Superior temporal gyrus (tissue), 1 donor: Measurements from ENCODE around the gene MESP1.

Experiments
- DNase-seq: peaks from one replicate; pipeline ENCODE4 v3.0.0-alpha.2; 2016; ENCODE audit errors: extremely low spot score

The MESP1 gene

DNA sequence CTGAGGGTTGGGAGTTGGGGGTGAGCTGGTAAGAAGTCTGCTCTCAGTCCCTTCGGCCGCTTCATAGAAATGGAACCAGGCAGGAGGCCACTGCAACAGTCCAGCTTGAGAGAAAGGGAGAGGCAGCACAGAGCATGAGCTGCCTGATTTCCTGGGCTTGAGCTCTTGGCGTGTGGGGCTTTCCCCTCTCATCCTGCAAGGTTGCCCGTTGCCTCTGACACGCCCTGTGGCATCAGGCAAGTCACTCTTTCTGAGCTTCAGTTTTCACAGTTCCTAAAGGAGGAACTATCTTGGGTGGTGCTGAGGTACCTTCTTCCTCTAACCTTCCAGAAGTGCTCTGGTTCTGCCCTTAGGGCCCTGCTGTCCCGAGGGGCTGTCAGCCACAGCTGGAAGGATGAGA is 30.0 kb upstream of the MESP1 start:
- DNase-seq = no peak

DNA sequence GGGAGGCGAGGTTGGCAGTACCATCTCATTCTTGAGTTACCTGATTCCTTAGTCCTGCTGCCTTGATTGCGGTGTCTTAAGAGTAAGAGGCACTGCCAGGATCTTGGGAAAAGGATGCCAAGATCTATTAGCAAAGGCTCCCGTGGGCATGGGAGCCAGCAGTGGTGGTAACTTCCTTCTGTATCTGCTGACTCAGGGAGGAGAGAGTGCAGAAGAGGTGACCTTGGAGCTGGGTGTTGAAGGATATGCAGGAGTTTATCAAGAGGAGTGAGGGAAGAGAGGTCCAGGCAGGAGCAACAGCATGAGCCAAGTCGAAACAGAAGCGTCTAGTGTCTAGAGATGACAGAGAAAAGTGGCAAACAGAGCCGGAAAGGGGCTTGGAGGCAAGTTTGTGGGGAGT is 29.6 kb upstream of the MESP1 start:
- no peak for DNase-seq

DNA sequence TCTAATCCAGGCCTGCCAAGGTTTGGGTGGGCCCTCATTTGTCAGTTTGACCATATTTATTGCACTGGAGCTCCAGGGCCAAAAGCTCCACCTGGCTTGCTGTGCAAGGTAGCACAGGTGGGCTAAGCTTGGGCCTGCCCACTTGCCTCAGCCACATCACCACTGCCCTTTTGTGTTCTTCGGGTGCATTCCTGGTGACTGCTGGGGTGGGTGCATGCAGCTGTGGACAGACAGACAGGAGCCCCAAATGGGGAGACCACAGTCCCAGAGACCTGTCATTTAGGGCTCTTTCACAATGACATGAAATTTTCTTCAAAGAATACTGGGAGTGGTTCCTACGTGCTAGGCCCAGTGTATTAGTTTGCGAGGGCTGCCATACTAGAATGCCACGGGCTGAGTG is 27.8 kb upstream of the MESP1 start:
- DNase-seq = no peak

DNA sequence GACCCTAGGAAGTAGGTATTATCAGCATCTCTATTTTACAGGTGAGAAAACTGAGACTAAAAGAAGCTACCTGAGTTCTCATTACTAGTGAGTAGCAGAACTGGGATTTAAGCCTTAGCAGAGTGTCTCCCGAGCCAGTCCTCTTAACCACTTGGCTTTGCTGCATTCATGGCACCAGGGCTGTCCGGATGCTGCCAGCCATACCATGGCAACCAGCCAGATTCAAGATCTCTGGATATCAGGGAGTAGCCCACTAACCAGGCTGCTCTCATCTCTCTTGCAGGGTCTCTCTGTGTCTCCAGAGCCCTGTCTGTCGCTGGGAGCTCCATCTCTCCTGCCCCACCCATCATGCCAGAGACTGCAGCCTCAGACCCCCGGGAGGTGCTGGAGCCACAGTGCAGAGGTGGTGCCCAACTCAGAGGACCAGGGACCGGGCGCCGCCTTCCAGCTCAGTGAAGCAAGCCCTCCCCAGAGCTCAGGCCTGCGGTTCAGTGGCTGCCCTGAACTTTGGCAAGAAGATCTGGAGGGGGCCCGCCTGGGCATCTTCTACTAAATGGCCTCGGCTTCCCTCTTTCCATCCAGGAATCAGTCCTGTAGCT is 26.8 kb upstream of the MESP1 start:
- DNase-seq = peak; percentile 17

DNA sequence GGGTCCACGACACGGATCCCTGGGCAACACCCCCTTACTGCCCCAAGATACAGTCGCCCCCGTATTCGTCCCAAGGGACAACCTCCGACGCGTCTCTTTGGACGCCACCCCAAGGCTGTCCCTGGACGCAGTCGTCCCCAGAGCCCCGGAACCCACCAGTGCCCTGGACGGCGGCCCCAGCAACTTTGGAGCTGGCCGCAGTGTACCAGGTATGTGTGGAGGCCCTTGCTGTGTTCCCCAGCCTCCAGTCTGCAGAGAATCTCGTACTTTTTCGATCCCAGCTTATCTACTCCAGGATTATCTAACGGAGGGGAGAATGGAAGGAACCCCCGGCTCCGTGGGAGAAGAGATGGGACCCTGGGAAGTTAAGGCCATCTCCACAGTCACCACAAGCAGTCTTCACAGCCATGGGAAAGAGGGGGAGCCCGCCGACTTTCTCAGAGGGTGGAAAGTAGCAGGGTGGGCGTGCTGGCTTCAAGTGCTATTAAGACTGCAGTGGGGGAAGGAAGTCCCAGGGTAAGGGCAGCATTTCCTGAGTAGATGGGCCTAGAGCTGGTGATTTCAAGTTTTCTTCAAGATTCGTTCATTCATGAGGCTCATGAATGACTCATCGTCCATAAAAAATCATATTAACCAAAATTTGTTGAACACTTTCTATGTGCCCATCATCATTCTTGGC is 26.2 kb upstream of the MESP1 start:
- DNase-seq = no peak

DNA sequence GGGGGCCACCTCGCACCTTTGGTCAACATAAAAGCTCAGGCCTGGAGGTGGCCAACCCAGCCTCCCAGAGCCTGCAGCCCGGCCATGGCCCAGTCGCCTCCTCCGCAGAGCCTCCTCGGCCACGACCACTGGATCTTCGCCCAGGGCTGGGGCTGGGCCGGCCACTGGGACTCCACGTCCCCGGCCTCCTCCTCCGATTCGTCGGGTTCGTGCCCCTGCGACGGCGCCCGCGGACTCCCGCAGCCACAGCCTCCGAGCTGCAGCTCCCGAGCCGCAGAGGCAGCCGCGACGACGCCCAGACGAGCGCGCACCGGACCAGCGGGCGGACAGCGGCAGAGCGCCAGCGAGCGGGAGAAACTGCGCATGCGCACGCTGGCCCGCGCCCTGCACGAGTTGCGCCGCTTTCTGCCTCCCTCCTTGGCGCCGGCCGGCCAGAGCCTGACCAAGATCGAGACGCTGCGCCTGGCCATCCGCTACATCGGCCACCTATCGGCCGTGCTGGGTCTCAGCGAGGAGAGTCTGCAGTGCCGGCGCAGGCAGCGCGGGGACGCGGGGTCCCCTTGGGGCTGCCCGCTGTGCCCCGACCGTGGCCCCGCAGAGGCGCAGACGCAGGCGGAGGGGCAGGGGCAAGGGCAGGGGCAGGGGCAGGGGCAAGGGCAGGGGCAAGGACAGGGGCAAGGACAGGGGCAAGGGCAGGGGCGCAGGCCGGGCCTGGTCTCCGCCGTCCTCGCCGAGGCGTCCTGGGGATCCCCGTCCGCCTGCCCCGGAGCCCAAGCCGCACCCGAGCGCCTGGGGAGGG is 25.4 kb upstream of the MESP1 start, which contains the start of gene MESP2:
Gene MESP2, plus strand, starts transcription at position 59 of the 799 bp plus-strand sequence. Its CDS starts 26 bp downstream, at position 85.
- peak; percentile 72 for DNase-seq

DNA sequence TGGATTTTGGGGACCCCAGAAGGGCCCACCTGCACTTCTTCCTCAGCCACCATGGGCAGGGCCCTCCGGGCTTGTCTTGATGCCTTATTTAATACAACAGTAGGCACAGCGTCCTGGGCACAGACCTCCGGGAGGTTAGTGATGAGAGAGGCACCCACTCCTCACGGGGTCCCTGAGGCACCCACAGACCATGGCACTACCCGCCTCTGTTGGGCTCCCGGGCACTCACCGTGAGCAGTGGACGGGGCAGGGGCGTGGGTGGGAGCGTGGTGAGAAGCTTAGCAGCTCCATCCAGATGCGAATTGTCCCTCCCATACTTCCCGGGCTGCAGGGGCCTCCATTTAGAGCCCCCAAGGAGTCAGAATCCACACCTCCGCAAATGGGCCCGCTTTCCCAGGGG is 24.8 kb upstream of the MESP1 start:
- DNase-seq = no peak

DNA sequence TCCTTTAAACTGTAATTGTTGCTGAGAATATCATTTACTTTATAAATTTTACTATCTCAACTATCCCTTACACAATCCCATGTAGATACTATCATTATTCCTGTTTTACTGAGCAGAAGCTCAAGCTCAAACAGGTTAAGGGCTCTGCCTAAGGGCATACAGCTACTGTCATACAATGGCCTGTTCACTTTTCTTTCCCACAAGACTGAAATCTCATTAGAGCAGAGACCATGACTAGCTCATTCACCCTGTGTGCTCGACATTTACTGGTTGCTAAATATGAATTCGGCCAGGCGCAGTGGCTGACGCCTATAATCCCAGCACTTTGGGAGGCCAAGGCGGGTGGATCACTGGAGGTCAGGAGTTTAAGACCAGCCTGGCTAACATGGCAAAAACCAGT is 23.4 kb upstream of the MESP1 start:
- DNase-seq = no peak

DNA sequence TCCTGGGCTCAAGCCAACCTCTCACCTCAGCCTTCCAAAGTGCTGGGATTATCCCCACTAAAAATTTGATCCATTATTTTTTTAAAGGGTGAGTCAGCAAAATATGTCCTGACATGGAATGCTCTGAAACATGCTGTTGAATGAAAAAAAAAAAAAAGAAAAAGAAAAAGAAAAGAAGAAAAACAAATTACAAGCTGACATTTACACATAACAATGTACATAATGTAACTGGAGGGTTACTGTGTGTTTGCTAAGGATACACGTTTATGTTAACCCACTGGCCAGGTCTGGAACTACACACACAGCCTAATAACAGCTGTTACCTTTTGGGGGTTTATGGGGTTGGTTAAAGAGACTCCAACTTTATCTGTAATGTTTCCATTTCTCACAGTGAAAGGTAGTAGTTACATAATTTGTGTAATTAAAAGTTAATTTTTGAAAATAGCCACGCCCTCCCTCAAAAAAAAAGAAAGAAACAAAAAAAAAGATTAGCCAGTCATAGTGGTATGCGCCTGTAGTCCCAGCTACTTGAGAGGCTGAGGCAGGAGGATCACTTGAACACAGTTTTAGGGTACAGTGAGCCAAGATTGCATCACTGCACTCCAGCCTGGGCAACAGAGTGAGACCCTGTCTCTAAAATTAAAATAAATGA is 22.0 kb upstream of the MESP1 start:
- no peak for DNase-seq

DNA sequence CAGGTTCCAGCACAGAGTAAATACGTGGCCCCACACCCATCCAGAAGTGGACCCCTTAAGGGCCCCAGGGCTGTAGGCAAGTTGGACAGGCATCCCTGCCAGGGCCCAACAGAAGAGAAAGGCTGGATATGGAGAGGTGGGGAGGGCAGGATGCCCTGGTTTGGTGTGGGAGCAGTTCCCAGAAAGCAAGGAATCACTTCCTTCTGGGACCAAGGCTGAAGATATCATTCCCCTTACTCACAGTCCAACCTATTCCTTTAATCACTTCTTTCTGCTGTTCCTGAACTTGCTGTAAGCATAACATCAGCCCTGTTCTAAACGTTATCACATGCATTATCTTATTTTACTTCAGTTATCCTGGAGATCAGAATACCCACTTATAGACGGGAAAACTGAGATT is 19.0 kb upstream of the MESP1 start:
- DNase-seq = no peak

DNA sequence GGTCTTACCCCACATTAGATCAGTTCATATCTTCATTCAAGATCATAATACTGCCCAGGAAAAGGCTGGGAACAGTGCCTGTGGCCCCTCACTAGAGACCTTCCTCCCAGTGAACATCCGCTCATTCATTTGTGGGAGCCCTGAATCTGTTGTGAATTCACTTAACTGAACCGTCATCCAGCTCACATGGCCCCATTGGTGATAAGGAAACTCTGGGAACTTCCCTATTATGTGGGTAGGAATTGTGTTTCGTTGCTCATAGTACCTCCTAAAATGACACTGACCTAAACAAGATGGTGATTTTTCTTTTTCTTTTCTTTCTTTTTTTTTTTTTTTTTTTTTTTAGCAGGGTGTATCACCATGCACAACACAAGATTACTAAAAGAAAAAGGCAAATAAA is 18.3 kb upstream of the MESP1 start:
- DNase-seq = no peak

DNA sequence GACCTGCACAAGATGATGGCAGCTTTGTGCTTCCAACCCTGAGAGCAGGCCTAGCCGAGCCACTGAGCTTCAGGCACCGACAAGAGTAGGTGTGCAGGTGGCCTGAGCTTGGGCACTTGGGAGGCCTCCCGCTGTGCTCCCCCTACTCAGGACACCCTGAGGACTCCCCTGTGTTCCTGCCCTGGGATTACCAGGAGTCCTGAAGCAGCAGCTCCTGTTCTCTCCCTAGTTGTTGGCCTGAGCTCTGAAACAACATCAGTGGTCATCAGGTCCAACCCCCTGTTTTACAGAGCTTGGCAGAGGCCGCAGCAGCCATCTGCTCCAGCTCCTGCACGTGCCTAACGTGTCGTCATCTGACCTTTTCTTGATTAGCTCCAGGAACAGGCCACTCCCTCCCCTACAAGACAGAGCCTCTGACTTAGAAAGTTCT is 17.0 kb upstream of the MESP1 start:
- no peak for DNase-seq

DNA sequence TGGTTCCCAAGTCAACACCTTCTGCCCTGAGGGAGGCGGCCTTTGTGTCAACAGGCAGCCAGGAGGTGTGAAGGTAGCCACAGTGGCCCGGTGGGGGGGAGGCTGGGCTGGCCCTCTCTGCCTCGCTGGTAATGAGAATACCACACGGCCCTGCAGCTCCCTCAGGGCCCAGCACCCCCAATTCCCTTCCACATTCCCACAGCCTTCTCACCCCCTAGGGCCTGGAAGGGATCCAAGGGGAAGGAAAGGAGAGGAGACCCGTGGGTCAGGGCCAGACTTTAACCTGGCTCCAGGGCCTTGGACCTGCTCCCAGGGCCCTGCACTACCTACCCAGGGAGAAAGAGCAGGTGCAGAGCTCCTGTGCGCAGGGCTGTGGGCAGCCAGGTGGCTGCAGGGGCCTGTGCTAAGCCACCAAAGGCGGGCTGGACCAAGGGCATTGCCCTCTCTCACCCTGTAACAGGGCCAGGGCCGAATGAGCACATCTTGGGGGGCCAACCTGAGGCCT is 16.4 kb upstream of the MESP1 start:
- DNase-seq = no peak

DNA sequence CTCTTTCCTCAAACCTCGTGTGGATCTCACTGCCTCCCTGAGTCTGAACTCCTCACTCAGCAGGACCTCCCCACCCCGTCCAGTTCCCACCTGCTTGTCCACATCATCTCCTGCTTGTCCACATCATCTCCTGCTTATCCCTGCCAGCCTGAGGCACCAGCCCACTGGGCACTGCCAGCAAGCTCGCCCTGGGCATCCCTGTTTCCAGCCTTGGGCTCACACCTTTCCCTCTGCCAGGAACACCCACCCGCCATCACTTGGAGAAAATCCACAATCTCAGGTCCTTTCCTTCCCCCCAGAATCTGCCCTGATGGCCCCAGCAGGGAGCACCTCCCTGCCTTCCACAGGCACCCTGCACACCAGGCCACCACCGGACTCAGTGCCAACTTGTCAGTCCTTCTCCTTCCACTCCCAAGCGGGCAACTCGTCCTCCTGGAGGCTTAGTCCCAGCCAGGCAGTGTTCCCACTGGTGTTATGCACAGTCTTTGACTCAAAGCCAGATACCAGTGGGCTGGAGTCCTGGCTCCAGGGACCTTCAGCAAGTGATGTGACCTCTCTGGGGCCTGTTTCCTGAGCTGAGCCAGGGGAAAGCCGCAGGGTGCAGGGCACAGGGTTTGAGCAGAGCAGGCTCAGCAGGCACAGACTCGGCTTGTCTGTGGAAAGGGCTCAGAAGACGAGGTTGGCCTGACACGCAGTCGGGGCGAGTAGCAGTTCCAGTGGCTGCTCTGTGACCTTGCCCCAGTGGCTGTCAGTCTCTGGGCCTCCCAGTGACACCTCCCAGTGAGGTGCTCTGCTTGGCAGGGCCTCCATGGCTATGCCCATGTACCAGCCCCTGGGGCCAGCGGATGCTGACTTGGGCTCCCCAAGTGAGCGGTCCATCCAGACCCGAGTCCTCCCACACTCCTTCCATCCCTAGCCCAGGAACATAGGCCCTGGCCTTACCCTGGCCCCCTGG is 15.6 kb upstream of the MESP1 start:
- no peak for DNase-seq

DNA sequence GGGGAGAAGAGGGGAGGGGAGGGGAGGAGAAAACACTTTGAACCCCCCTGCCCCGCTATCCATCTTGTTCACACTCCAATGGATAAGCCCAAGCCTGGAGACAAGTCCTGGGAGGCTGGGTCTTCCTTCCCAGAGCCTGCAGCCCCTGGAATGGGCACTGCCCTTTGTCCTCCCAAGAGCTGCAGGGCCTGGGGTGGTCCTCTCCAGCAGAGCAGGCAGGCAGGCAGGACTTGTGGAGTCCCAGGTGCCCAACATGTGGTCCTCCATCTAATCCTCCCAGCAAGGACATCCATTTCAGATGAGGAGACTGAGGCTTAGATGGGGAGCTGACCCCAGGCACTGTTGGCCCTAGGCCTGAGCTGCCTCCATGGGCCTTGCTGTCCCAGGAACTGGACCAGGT is 14.6 kb upstream of the MESP1 start:
- no peak for DNase-seq

DNA sequence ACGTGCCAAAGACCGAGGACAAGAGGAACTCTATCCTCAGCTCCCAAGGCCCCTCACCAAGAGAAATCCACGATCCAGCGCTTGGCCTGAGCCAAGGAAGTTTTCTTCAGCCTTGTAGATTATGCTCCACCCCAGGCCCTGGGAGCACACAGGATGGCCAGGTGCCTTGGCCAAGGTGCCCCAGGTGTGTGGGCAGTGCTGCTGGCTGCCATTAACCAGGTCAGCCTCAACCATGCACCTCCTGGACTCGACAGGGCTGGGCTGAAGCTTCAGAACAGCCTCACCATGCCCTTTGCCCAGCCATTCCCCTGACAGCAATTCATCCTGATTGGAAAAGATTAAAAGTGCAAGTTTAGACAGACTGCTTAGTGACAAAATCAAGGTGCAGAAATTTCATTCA is 10.9 kb upstream of the MESP1 start:
- no peak for DNase-seq

DNA sequence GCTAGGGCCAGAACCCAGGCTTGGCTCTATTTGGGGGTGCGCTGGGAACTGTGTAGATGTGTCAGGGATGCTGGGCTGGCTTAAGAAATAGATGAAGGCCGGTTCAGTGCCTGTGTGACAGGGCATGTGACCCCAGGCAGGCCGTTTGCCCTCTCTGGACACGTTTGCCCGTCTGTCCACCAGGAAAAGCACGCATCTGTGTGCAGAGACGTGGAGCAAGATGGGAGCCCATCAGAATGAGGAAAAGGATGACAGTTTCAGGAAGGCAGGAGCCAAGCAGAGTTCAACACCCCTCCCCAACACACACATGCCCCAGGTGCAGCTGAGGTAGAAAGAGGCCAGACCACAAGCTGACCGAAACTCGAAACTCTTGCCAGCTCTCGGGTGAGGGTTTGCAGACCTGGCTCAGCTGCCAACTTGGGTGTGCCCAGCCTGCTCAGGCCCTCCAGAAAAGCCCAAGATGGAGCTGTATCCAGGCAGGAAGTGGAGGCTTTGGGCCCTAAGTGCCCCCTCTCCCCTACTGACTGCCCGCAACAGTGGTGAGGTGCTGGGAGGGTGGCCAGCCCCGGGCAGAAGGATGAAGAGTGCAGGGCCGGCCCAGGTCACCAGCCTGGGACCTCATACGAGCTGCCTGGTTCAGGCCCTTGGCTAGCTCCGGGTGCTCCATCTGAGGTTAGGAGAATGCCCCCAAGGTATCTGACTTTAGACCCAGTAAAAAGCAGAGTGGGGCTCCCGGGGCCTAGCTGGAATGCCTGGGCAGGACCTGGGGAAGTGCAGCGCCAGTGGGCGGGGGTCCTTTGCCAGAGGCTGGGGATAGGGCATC is 10.2 kb upstream of the MESP1 start:
- no peak for DNase-seq

DNA sequence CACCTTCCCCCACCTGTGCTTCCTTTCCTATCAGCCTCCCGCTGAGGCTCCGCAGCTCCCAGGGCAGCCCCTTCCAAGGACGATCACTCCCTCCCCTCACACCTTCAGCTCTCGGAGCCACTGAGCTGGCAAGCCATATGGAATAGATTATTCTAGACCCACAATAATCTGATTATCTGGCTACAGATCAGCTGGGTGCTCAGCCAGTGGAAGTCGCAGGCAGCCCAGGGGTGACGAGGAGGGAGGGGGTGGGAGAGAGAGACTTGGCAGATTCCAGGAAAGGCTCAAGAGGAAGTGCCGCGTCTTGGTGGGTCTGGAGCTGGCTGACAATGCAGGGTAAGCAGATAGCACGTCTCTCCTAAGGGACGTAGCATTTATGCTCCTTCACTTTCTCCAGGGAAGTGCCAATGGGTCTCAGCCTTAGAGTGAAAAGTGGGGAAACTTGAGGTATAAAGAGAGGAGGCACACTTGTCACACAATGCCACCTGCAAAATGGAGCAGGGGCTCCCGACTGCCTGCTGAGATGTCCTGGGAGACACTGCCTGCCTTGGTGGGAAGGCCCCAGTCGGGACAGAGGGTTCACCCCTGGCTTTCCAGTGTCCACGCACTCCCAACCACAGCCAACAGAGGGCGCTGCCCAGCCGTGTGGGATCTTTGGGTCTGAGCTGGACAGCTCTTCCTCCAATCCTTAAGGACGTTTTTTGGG is 9.4 kb upstream of the MESP1 start:
- DNase-seq = peak; percentile 85

DNA sequence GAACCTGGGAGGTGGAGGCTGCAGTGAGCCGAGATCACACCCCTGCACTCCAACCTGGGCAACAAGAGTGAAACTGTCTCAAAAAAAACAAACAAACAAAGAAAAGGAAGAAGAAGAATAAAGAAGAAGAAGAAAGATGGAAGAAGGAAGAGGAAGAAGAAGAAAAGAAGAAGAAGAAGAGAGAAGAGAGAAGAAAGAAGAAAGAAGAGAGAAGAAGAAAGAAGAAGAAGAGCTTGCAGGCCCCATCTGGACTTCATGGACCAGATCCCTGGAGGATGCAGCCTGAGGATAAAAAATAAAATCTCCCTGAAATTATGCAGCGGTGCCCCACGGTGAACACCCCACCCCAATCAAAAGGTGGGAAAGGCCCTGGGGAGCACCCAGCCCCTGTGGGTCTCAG is 8.8 kb upstream of the MESP1 start:
- no peak for DNase-seq

DNA sequence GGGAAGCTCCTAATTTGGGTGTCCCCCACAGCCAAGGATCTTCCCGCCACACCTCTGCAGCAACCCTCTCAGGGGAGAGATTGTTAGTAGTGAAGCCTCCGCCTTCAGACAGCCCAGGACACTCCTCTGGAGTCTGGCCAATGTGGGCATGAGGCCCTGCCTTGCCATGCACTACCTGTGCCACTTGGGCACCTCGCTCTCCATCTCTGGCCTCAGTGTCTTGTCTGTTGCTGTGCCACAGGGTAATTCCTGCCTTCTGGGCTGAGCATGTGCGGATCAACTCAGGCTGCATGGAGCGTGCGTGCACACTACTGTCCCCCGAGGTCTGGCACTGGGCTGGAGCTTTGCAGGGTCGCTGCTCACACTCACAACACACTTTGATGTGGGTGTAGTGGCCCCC is 7.9 kb upstream of the MESP1 start:
- DNase-seq = no peak
